Activated CD4-positive, alpha-beta T cell treated with anti-CD3 and anti-CD28 coated beads for 24 hours (primary cell): Measurements from ENCODE around the gene FNTB.

Experiments used
- DNase-seq, 2 donors: peaks; one replicate each; pipeline ENCODE4 v3.0.0-alpha.2; 2020; ENCODE audit warnings: low read depth in 2 of 2

Gene FNTB

DNA sequence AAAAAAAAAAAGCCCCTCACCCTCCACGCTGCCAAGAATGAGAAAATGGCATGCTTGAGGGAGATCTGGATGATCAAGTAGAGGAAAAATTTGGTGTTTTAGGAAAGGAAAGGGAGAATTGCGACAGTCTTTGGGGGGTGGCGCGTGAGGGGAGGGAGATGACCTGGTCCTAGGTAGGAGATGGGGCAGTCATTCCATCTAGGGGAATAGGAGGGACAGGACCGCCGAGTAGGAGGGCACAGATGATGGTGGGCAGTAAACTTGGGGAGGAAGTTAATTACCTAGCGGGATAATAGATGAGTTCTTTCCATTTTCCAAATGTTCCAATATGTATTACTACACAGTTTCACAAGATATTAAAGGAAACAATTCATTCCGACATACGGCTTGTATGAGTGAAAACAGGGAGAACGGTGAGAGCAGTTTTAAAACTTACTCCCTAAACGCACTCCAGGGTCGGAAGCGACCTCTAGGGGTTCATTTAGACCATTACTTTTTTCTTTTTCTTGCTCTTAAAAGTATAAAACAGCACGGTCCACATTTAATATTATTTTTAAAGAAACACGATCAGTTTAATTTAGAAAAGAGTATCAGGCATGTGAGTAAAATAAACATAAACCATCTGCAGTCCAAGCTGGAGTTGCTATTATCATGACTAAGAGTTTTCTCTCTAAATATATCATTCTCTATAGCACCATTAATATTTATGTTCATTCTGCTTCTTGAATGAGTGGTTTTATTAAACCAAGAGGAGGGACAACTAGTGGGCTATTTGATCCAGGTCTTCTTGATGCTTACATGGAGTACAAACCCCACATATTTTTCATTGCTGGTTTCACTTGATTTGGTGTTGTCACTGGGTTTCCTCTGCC is 3.0 kb upstream of the FNTB start:
- DNase-seq, result no peak

DNA sequence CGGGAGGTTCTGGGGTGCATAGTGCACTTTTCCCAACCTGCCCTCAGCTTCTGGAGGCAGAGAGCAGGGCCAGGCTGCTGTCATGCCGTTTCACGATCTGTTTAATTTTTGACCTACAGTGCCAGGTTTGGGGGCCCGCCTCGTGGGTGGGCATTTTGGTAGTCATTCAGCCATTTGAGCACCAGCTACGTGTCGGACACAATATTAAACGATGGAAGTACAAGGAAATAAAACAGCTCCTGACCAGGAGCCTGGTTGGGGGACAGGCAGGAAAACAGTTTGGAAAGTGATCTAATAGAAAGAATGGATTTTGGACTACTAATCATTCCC is 708 bp downstream of the FNTB start:
- no peak for DNase-seq

DNA sequence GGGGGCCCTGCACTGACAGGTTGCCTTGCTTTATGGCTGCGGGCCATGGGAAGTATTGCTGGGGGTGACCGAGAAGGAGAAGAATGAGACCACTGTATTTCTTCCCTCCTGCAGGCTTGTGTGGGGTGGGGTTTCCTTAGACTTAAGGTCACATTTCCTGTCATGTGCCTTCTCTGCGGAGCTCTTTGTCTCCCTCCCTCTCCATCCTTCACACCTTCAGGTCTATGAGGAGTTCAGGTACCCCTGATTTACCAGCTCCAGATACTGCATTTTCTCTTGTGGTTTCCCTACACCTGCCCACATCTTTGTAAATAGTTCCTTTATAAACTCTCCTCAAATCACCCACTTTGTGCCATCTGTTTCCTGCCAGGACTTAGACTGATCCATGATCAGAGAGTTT is 3.6 kb downstream of the FNTB start:
- no peak for DNase-seq

DNA sequence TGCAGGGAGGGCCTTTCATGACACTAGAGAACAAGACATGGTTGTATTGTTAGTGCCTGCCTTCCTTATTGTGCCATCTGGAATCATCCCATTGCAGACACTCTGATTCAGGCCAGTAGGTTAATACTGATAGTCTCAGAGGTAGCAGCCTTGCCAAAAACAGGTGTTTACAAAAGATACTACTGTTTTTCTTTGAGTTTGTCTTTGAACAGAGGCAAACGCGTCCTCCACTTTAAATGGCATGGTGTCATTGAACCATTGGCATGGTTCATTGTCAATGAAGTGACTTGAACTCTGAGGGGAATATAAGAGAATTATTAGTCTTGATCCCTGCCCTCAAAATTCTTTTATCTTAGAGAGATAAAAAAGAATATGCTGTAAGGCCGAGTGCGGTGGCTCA is 4.2 kb downstream of the FNTB start:
- DNase-seq, result no peak

DNA sequence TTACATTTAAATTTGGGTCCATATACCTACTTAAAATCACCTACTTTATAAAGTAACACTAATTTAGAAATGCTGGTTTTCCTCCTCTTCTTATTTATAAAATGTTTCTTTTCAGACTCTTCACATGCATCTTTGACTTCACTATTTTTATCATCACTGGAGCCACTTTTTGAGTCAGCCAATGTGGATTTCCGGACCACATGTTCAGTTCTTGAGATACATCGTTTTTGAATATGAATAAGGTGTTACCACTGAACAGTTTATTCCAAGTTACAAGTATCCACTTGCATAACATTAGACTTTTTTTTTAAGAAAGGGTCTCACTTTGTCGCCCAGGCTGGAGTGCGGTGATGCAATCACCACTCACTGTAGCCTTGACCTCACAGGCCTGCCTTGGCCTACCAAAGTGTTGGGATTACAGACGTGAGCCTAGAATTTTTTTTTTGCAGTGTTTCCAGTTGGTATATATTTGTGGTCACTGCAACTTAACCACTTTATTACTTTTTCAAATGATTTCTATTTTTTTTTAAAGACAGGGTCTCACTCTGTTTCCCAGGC is 5.7 kb downstream of the FNTB start:
- no peak for DNase-seq

DNA sequence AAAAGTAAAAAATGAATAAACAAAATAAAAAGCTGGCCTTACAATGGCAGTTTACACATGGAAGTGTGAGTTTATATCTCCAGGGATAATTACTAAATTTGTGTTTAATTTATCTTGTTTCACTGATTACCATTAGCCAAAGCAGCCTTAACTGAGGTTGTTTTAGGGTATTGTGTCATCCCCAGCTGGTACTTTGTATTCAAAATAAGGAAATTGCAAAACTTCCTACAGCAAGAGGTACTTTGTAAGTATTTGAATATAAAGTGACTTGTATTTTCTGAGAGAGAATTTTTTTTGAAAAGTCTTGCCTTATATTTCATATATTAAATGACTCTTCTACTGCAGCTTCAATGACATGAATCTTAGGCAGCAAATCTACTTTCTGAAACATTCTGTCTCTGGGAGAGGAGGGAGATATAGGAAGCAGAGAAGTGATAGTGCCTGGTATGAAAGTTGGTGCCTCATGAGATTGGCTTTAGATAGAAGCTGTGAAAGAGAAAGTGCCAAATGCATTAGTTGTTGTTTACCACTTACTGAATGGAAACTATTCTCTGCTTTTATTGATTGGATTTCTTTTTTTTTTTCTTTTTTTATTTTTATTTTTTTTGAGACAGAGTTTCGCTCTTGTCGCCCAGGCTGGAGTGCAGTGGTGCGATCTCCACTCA is 6.7 kb downstream of the FNTB start:
- DNase-seq, result no peak

DNA sequence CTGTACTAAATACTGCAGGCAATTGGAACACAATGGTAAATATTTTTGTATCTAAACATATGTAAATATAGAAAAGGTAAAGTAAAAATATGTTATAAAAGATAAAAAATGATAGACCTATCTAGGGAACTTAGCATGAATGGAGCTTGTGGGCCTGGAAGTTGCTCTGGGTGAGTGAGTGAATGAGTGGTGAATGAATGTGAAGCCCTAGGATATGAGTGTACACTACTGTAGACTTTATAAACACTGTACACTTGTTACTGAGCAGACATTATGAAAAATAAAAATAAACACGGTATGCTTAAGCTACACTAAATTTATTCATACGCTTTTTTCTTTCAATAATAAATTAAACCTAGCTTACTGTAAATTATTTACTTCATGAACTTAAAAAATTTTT is 7.8 kb downstream of the FNTB start:
- no peak for DNase-seq

DNA sequence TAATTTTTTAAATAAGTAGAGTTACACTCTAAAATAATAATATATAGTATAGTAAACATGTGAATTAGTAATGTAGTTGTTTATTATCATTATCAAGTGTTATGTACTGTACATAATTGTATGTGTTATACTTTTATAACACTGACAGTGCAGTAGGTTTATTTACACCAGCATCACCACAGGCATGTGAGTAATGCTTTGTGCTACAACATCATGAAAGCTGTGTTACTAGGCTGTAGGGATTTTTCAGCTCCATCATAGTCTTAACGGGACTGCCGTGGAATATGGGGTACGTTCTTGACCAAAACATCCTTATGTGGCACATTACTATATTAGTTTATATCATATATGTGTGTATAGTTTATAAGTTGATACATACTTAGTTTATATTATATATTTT is 8.6 kb downstream of the FNTB start:
- DNase-seq, result no peak

DNA sequence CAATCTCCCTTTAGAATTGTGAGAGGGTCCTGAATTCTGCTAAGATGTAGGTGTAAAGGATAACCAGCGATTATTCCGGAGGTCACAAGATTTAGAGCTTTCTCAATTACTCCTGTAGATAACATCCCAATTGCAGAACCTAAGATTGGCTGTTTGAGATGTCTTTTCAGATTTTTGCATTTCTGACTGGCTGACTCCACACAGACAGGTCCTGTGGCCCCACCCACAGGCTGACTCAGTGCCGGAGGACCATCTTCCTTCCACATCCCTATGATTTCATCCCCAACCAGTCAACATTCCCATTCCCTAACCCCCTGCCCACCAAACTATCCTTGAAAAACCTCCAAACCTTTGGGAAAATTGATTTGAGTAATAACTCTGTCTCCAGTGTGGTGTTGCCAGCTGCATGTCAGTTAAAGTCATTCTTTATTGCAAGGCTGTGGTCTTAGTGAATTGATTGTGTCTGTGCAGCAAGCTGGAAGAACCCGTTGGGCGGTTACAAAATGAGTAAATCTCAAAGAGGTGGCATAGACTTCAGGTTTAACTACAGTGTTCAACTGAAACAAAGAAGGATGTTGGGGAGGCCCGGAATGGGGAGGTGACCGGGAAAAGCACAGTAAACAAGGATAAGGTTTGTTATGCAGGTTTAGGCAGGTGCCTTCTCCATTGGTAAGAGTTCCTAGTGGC is 10.6 kb downstream of the FNTB start:
- DNase-seq, result no peak

DNA sequence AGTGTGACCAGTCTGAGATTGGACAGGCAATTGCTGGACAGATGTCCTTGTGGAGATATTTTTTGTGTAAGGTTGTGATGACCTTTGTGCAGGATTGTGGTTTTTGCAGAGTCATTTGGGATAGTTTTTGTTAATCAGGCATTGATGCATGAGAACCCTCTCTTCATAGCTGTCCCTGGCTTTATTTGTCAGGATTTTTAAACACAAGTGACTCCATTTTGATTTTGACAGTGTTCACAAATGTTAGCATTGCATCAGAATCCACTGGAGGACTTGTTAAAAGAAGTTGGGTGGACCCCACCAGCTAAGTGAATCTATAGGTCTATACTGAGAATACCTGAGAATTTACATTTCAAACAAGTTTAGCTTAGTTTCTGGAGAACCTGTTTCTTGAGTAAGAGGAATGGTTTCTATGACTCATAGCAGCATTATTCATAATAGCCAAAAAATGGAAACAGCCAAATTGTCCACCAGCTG is 11.8 kb downstream of the FNTB start:
- no peak for DNase-seq

DNA sequence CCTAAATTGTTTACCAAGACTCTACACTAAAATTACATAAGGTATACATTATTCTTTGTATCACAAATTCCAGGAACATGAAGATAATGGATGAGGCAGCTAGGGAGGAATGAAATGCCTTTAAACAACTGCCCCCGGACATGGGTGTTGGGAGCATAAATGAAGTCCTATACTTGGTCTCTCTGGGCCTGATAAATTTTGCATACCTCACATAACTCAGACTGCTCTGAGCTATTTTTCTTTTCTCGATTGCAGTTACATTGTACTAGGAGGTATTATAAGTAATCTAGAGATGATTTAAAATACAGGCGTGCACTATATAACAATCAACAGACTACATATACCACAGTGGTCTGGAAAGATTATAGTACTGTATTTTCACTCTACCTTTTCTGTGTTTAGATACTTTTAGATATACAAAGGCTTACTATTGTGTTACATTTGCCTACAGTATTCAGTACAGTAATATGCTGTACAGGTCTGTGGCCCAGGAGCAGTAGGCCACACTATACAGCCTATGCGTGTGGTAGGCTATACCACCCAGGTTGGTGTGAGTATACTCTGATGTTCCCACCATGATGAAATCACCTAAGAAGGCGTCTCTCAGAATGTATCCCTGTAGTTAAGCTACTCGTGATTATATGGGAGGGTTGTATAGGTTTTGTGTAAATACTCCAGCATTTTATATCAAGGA is 14.3 kb downstream of the FNTB start:
- DNase-seq, result no peak

DNA sequence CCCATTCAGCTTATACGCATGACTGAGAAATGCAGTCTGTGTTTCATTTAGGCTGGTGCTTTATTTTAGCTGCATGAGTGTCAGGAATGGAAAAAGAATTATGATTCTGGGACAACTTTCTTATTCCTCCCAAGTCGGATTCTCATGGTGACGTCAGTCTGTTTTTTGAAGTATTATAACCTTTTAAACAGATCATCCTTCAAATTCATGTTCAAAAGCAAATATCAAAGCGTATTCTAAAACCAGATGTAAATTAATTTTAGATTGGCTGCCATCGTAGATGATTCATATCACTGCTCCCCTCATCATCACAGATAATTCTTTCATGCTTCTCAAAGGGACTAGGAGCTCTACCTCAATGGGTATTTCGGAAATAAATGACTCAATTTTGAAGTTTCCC is 15.0 kb downstream of the FNTB start:
- no peak for DNase-seq

DNA sequence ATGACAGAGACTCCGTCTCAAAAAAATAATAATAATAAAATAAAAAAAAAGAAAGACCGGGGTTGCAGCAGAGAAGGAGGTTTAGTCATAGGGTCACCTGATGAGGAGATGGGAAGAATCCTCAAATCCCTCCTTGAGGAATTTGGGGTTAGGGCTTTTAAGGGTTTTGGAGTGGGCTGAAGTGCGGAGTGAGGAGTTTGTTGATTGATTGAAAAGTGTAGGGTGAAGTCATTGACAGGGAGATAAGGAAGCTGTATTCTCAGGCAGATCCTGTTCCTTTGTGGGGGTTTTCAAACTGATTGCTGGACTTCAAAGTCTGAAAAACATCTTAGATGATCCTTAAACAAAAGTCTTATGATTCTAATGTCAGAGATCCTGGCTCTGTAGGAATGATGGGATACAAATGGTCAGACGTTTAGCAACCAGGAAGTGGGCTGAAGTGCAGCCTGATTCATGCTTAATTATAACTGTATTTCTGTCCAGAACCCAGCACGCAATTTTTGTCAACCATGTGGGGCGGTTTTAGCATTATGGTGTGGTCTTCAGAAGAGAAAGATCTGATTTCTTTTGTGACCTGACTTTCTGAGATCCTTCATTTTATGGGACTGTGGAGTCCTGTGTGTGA is 16.0 kb downstream of the FNTB start:
- no peak for DNase-seq

DNA sequence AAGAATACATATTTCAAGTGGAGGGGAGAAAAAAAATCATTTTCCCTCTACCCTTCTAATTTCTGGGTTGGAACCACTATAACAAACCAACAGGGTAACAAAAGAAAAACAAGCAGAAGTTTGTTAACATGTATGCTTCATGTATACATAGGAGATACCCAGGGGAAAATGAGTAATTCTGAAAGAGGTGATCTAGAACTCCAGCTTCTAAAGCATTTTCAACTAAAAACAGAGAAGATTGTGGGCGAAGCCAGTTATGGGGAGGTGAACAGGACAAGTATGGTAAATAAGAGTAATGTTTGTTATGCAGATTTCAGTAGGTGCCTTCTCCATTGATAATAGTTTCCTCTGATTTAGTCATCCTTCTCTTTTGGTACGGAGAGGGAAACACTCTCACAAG is 16.7 kb downstream of the FNTB start:
- DNase-seq, result no peak

DNA sequence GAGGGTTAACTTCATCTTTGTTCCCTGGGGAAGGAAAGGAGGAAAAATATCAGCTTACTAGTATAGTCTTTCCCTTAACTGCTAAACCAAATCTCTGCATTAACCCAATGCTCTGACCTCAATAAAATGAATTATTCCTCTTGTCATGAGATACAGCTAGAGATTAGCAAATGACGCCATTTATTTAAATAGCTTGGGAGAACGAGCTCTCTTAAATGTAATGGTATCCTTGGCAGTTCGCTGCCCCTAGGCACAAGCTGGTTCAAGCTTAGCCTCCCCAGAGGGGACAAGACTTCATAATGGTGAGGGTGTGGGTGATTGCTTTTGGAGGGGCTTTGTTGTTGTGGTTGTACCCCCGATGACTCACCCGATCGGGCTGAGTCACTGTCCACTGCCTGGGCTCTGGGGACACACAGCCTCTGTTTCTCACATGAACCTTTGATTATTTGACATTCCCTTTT is 19.6 kb downstream of the FNTB start:
- DNase-seq, result no peak

DNA sequence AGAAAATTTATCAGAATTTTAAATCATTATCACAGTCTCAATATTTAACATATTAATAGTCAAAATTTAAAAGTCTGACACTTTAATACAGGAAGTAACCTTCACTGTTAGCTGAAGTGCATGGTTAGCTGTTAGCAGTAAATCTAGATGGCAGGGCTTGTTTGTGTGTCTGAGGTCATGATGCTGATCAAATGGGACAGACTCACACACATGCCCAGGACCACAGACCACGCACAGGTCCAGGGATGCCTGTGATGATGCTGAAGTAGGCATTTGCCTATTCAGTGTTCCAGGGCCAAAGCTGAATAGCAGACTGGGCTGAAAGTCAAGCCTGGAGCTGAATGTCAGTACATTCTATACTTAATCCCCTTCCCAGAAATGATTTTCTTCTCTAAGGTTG is 20.5 kb downstream of the FNTB start:
- no peak for DNase-seq

DNA sequence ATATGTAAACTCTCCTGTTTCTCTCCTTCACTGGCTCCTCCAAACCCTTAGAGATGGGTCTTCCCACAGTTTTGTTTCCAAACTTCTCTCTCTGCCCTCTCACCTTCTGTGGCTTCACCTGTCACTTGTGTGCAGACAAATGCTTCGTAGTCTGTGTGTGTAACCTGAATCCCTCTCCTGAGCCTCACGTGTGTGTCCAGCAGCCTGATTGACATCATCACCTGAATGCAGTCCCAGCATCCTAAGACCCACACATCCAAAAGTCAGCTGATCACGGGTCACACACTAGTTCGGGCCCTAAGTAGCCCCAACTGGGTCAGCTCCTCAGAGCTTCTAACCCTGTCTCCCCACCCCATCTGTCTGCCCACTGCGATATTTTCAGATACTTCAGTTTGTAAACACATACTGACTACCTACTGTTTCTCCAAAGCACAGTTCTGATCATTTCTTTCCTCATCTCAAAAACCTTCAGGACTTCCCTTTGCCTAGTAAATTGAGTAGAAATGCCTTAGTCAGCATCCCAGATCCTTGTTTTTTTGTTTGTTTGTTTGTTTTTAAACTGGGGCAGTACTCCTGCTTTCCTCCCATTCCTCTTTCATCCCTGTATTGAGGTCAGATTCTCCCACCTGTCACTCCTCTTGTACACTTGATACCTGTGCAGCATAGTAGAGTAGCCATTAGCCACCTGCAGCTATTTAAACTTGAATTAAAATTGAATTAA is 23.7 kb downstream of the FNTB start:
- no peak for DNase-seq

DNA sequence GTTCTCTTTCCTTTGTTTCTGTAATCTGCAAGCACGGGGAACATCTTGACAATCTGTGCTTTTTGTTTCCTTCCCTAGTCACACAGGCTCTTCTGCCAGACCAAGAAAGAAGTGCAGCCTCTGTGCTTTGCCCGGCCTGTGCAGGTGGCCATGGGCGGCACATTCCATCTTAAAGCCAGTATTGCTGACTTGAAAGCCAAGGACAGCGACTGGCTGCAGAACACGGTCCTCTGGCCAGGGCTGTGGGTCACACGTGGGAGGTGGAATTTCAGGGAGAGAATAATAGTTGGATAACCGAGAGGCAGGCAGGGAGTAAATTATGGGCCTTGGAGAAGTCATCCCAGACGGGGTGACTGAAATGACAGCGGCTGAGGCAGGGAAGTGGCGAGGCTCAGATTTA is 24.8 kb downstream of the FNTB start:
- DNase-seq, result no peak

DNA sequence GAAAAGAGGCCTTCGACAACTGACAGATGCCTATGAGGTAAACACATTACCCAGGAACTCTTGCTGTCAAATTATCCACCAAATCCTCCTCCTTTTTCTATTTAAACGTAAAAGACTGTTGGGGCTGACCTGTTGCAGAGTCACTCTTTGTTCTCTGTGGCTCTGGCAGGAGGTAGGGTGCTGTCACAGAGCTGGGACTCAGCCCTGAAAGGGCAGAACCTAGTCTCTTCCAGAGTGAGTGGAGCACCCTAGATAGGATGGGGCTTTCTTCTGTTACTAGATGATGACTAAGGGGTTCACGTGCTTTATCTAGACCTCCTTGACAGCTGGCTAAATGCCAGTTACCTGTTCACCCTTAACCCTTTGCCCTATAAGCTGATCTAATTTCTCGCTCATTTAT is 25.7 kb downstream of the FNTB start:
- DNase-seq, result no peak

DNA sequence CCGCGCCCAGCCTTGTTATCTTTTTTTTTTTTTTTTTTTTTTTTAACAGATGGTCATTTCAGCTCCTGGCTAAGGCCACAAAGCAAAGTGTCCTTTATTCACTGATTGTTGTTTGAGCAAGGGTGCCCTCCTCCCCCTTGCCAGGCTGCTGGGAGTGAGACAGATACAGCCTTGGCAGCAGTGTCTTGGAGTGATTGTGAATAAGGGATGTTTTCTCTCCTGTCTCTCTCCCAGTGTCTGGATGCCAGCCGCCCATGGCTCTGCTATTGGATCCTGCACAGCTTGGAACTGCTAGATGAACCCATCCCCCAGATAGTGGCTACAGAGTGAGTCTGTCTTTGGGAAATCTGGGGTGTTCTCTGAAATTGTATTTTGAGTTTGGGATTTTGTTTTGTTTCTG is 28.7 kb downstream of the FNTB start:
- DNase-seq, result no peak

DNA sequence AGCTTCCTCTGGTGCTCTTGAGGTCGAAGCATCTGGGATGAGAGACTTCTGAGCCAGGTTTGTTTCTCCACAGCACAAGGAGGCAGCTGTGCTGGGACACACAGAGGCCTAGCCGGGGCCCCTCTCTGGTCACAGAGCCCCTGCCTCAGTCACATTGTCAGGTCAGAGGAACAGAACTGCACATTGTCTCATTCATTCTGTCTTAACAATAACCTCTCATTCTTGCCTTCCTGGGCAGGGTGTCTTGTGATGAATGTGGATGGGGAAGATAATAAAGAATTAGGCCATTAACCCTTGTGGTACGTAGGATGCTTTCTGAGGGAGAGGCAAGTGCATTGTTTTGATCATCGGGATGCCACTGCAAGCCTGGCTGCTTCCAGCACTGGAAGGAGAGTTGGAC is 29.8 kb downstream of the FNTB start:
- no peak for DNase-seq
